GM12878 (cell line): ENCODE results near the gene NIBAN1. TPM values are rescaled to one million over a fixed set of nuclear protein-coding genes. Genes with fewer than 3 reads are reported as not detected.
A peak's percentile ranks its signal among the peaks of the same experiment; 100 is the strongest.

Experiments used
- ATAC-seq: fragments of 200-7000 bp; cut with Tn5 transposase; 3 replicates; pipeline ENCODE4 v1.9.1; 2020; ENCODE audit warnings: mild to moderate bottlenecking, moderate library complexity
- BruUV-seq: library from RNA; stranded (reverse); fragments of 400-500 nt; replicated peaks from 2 replicates; lab custom pipeline; 2021; lab: Mats Ljungman, UMichigan
- CTCF ChIA-PET: fragments of 300-600 bp; sonication (Branson Sonifier 250); formaldehyde crosslinking; extraction: SDS; loops from one replicate; lab custom pipeline; 2021; ENCODE audit warnings: inconsistent platforms; lab: Yijun Ruan, JAX
- POLR2A ChIA-PET: fragments of 350-600 bp; formaldehyde crosslinking; extraction: SDS; loops from one replicate; lab custom pipeline; 2021; ENCODE audit warnings: inconsistent platforms; lab: Charles Lee
- RAD21 ChIA-PET: fragments of 300-600 bp; sonication (Branson Sonifier 250); formaldehyde crosslinking; loops from one replicate; lab custom pipeline; 2023; ENCODE audit warnings: antibody characterized with exemption; ENCODE audit not compliant: unreplicated experiment; lab: Charles Lee
- SMC1A ChIA-PET: fragments of 300-600 bp; sonication (Branson Sonifier 250); formaldehyde crosslinking; loops from one replicate; lab custom pipeline; 2023; ENCODE audit not compliant: unreplicated experiment, uncharacterized antibody; lab: Charles Lee
- DNase-seq: peaks from one replicate; pipeline ENCODE4 v3.0.0-alpha.2; 2011; ENCODE audit warnings: low read depth, low spot score
- FAIRE-seq: peaks from 3 replicates; lab custom pipeline; 2011; peaks lifted over from hg19 to GRCh38; lab: Jason Lieb, UNC
- H2AFZ ChIP-seq: 2 replicates; pipeline ENCODE4 v1.6.0; 2011; ENCODE audit warnings: low read depth, low read length, control low read depth; ENCODE audit not compliant: control insufficient read depth
- H3K27ac ChIP-seq: 2 replicates; pipeline ENCODE4 v1.5.1; 2011; ENCODE audit warnings: control low read depth; ENCODE audit not compliant: control insufficient read depth, insufficient read depth
- H3K27me3 ChIP-seq, 2 experiments: replicated peaks in 1 of 2; 2 replicates each; pipeline versions ENCODE4 v1.6.0 to v1.6.1; 2011; ENCODE audit warnings: low read length in 1 of 2; ENCODE audit not compliant: control insufficient read depth in 2 of 2, insufficient read depth in 2 of 2
- H3K36me3 ChIP-seq, 2 experiments: 2 replicates each; pipeline ENCODE4 v1.5.1; 2011; ENCODE audit warnings: low read length in 1 of 2; ENCODE audit not compliant: control insufficient read depth in 2 of 2, insufficient read depth in 2 of 2
- H3K4me1 ChIP-seq: 2 replicates; pipeline ENCODE4 v1.6.1; 2011; ENCODE audit warnings: mild to moderate bottlenecking, low read length, moderate library complexity, mixed read lengths; ENCODE audit not compliant: control insufficient read depth, insufficient read depth
- H3K4me2 ChIP-seq: 2 replicates; pipeline ENCODE4 v1.6.0; 2011; ENCODE audit warnings: control low read depth; ENCODE audit not compliant: control insufficient read depth, insufficient read depth
- H3K4me3 ChIP-seq: fragments of 200-600 bp; sonication (generic); 2 replicates; pipeline ENCODE4 v1.5.1; 2016
- H3K79me2 ChIP-seq: 2 replicates; pipeline ENCODE4 v1.6.0; 2011; ENCODE audit warnings: low read length; ENCODE audit not compliant: control insufficient read depth, insufficient read depth
- H3K9ac ChIP-seq: 2 replicates; pipeline ENCODE4 v1.8.0; 2011; ENCODE audit warnings: low read length, control low read depth, mixed read lengths; ENCODE audit not compliant: control insufficient read depth, insufficient read depth
- H3K9me3 ChIP-seq: replicated peaks from 3 replicates; pipeline ENCODE4 v1.5.1; 2011; ENCODE audit warnings: mild to moderate bottlenecking, low read length; ENCODE audit not compliant: control insufficient read depth, insufficient read depth
- H4K20me1 ChIP-seq: 2 replicates; pipeline ENCODE4 v1.6.0; 2011; ENCODE audit not compliant: control insufficient read depth, insufficient read depth
- BACH1 ChIP-seq: fragments of 450-650 bp; IDR thresholded peaks from 2 replicates; pipeline ENCODE4 v1.6.1; 2017; ENCODE audit warnings: mild to moderate bottlenecking, borderline replicate concordance
- MEF2B ChIP-seq: fragments of 450-650 bp; IDR thresholded peaks from 2 replicates; pipeline ENCODE4 v1.6.1; 2018; ENCODE audit warnings: mild to moderate bottlenecking, moderate library complexity; ENCODE audit not compliant: partially characterized antibody, poor library complexity, severe bottlenecking
- SPI1 ChIP-seq: IDR thresholded peaks from 2 replicates; pipeline ENCODE4 v1.6.1; 2011; ENCODE audit warnings: low read depth, mild to moderate bottlenecking, low read length, moderate library complexity, borderline replicate concordance; ENCODE audit not compliant: insufficient read depth
- WGBS: methylation state at CpG from one replicate; pipeline ENCODE4 v1.1.6; 2016; ENCODE audit warnings: low lambda C conversion rate; ENCODE audit not compliant: insufficient replicate concordance, insufficient coverage; ENCODE audit errors: missing lambda C conversion rate; 5-methylcytosine and 5-hydroxymethylcytosine counted together
- in situ Hi-C: fragments of 300-500 bp; cut with MboI; formaldehyde crosslinking; loops from 9 replicates; pipeline ENCODE4 v1.14.3; 2018; ENCODE audit warnings: mixed read lengths
- intact Hi-C: fragments of 100-400 bp; cut with micrococcal nuclease; formaldehyde crosslinking; loops from one replicate; pipeline ENCODE4 v1.14.2; 2022; ENCODE audit not compliant: unreplicated experiment
- polyA plus RNA-seq, 11 experiments: library from polyadenylated mRNA; depleted of rRNA in 4 of 11; unstranded in 6 of 11; stranded (reverse) in 5 of 11; fragments of >200 nt; fragmentation: Nextera tagmentation in 4 of 11; fragmentation: Illumina TruSeq in 1 of 11; extraction: Ambion mirVana in 4 of 11; extraction: Trizol in 1 of 11; gene quantifications; 1 replicate in 1 of 11; 2 replicates in 10 of 11; pipeline versions ENCODE4 v1.2.1 to v1.2.3, GENCODE V29; 2011 to 2016; ENCODE audit warnings: inconsistent platforms in 2 of 11, missing spikeins in 2 of 11, low read depth in 1 of 11
- total RNA-seq, 4 experiments: library from RNA; depleted of rRNA in 3 of 4; stranded (reverse); fragments of >200 nt in 3 of 4; fragmentation: Illumina TruSeq in 1 of 4; extraction: Trizol in 1 of 4; gene quantifications; 2 replicates each; pipeline versions ENCODE4 v1.2.1 to v1.2.3, GENCODE V29; 2013 to 2021
- TF ChIP-seq, protein P1 (sequence below): fragments of 450-650 bp; IDR thresholded peaks from 2 replicates; pipeline ENCODE4 v1.6.1; 2017; ENCODE audit warnings: mild to moderate bottlenecking, moderate library complexity

The NIBAN1 gene
- total and polyA plus RNA-seq, 10 of the 15 experiments (the other 5 are each of a cell fraction or from before 2014, with no cell fraction given) = 11.2 to 67.8 (median 44.3) TPM

DNA sequence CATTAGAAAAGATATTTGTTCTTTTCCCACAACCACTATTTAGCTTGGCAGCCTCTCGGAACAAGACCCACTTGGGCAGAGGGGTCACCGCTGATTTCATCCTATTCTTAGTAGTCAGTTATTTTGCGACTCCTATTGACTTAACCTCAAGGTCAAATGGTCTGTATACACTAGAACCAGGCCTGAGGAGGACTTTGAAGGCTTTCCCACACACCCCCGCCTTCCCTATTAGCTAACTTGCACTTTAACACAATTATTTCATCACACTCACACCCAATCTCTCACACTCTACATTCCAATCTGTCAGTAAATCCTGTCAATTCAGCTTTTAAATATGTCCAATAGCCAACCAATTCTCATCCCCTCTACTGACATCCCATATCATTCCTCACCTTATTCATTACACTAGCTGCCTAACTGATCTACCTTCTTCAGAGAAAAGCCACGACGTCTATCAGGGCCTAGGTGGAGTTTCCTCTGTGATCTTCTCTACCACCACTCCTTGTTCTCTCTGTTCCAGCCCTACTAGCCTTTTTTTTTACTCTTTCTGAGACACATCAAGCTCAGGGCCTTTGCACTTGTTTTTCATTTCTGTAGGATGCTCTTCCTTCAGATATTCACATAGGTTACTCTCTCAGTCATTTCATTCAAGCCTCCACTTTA lies 1.0 kb upstream of the NIBAN1 start:
- POLR2A ChIA-PET = interaction anchor here (1.2 to 1.6 kb wide), 4 partner anchors 92 to 228 kb away, joined by 3 to 6 read pairs (median 4); partner anchors contain the start of gene SWT1
- no peak overlapping the region for H2AFZ ChIP-seq
- no peaks in the 10 kb centered on the region for H3K9me3 ChIP-seq
- DNase-seq (no peak), ATAC-seq (no peak), FAIRE-seq (no peak)
- peak overlapping the region; percentile 87; the same call in 1 of the 2 replicates for H3K4me2 ChIP-seq
- H3K4me3 ChIP-seq = no peak overlapping the region
- BruUV-seq = no TSS peak
- no peaks in the 10 kb centered on the region for H3K27me3 ChIP-seq
- CTCF ChIA-PET = interaction anchor here (0.9 to 14.9 kb wide), 2 partner anchors 168 to 195 kb away, joined by 4 to 353 read pairs; no protein-coding TSS in a partner anchor
- peaks cover 8% of the 10 kb centered on the region for H3K4me1 ChIP-seq
- H3K27ac ChIP-seq = no peak overlapping the region
- TF ChIP-seq MEF2B (no peak), BACH1 (no peak), SPI1 (no peak)
- TF ChIP-seq, protein P1, sequence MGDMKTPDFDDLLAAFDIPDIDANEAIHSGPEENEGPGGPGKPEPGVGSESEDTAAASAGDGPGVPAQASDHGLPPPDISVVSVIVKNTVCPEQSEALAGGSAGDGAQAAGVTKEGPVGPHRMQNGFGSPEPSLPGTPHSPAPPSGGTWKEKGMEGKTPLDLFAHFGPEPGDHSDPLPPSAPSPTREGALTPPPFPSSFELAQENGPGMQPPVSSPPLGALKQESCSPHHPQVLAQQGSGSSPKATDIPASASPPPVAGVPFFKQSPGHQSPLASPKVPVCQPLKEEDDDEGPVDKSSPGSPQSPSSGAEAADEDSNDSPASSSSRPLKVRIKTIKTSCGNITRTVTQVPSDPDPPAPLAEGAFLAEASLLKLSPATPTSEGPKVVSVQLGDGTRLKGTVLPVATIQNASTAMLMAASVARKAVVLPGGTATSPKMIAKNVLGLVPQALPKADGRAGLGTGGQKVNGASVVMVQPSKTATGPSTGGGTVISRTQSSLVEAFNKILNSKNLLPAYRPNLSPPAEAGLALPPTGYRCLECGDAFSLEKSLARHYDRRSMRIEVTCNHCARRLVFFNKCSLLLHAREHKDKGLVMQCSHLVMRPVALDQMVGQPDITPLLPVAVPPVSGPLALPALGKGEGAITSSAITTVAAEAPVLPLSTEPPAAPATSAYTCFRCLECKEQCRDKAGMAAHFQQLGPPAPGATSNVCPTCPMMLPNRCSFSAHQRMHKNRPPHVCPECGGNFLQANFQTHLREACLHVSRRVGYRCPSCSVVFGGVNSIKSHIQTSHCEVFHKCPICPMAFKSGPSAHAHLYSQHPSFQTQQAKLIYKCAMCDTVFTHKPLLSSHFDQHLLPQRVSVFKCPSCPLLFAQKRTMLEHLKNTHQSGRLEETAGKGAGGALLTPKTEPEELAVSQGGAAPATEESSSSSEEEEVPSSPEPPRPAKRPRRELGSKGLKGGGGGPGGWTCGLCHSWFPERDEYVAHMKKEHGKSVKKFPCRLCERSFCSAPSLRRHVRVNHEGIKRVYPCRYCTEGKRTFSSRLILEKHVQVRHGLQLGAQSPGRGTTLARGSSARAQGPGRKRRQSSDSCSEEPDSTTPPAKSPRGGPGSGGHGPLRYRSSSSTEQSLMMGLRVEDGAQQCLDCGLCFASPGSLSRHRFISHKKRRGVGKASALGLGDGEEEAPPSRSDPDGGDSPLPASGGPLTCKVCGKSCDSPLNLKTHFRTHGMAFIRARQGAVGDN = no peak
- peaks cover 20% of the 10 kb centered on the region for H3K79me2 ChIP-seq
- RAD21 ChIA-PET = interaction anchor here (1.4 to 4.3 kb wide), 3 partner anchors 8 to 170 kb away, joined by 4 to 27 read pairs (median 4); no protein-coding TSS in a partner anchor
- no peaks in the 10 kb centered on the region for H3K36me3 ChIP-seq
- WGBS = 78% methylated on average over 6 of the region's 6 CpGs
- in situ Hi-C loops (loop anchor here (5.0 kb wide), 1 partner anchor 168 kb away; no protein-coding TSS in a partner anchor), intact Hi-C loops (loop anchor here (2.0 kb wide), 1 partner anchor 151 kb away; no protein-coding TSS in a partner anchor)
- H4K20me1 ChIP-seq = no peaks in the 10 kb centered on the region
- H3K9ac ChIP-seq = no peak overlapping the region
- SMC1A ChIA-PET = interaction anchor here (1.0 to 5.9 kb wide), 10 partner anchors 8 to 195 kb away, joined by 3 to 29 read pairs (median 4); no protein-coding TSS in a partner anchor
